Endothelial cell of umbilical vein (primary cell): Measurements from ENCODE around the gene RELN. TPM values are rescaled to one million over a fixed set of nuclear protein-coding genes. Genes with fewer than 3 reads are reported as not detected.

Experiments
- BruUV-seq: library from RNA; stranded (reverse); fragments of 400-500 nt; replicated peaks from 2 replicates; lab custom pipeline; 2021; lab: Mats Ljungman, UMichigan
- CTCF ChIA-PET: fragments of 300-600, 350-600 bp; sonication (Branson Sonifier 250); formaldehyde crosslinking; loops from one replicate; lab custom pipeline; 2021; ENCODE audit warnings: antibody characterized with exemption, inconsistent platforms; lab: Charles Lee
- POLR2A ChIA-PET: fragments of 300-600, 350-600 bp; sonication (Branson Sonifier 250); formaldehyde crosslinking; loops from one replicate; lab custom pipeline; 2021; ENCODE audit warnings: antibody characterized with exemption, inconsistent platforms; lab: Charles Lee
- DNase-seq: peaks from one replicate; pipeline ENCODE4 v3.0.0-alpha.2; 2011; ENCODE audit warnings: low read depth, low spot score
- FAIRE-seq: peaks from 2 replicates; lab custom pipeline; 2011; peaks lifted over from hg19 to GRCh38; lab: Jason Lieb, UNC
- H2AFZ ChIP-seq: 2 replicates; pipeline ENCODE4 v1.6.0; 2012; ENCODE audit warnings: low read depth, low read length, control low read depth, inconsistent platforms
- H3K27ac ChIP-seq: 2 replicates; pipeline ENCODE4 v1.5.1; 2011; ENCODE audit warnings: low read depth, mild to moderate bottlenecking, control low read depth, low read length, moderate library complexity; ENCODE audit not compliant: insufficient read depth
- H3K27me3 ChIP-seq, 2 experiments: 2 replicates each; pipeline versions ENCODE4 v1.6.0 to v1.6.1; 2011; ENCODE audit warnings: low read length in 2 of 2, mixed read lengths in 1 of 2; ENCODE audit not compliant: control insufficient read depth in 2 of 2, insufficient read depth in 2 of 2
- H3K36me3 ChIP-seq, 2 experiments: 2 replicates in 1 of 2; 3 replicates in 1 of 2; pipeline ENCODE4 v1.5.1; 2011; ENCODE audit warnings: low read length in 2 of 2, mild to moderate bottlenecking in 1 of 2, moderate library complexity in 1 of 2; ENCODE audit not compliant: control insufficient read depth in 2 of 2, insufficient read depth in 2 of 2; ENCODE audit errors: extremely low read depth in 1 of 2
- H3K4me1 ChIP-seq: 3 replicates; pipeline ENCODE4 v1.5.1; 2011; ENCODE audit warnings: mild to moderate bottlenecking, low read length; ENCODE audit not compliant: control insufficient read depth, insufficient read depth; ENCODE audit errors: extremely low read depth
- H3K4me2 ChIP-seq: 2 replicates; pipeline ENCODE4 v1.6.1; 2011; ENCODE audit warnings: low read length, control low read depth, mixed read lengths; ENCODE audit not compliant: insufficient read depth
- H3K4me3 ChIP-seq, 3 experiments: fragments of 200-600 bp in 1 of 3; sonication (generic), shearing (Covaris generic) in 1 of 3; replicated peaks in 1 of 3; 2 replicates each; pipeline ENCODE4 v1.5.1; 2011 to 2016; ENCODE audit warnings: control low read depth in 3 of 3, low read length in 3 of 3, mild to moderate bottlenecking in 2 of 3, inconsistent platforms in 1 of 3, low read depth in 1 of 3, moderate library complexity in 1 of 3; ENCODE audit not compliant: insufficient read depth in 1 of 3
- H3K79me2 ChIP-seq: 2 replicates; pipeline ENCODE4 v1.6.0; 2012; ENCODE audit warnings: low read length, inconsistent platforms; ENCODE audit not compliant: control insufficient read depth, insufficient read depth
- H3K9ac ChIP-seq: replicated peaks from 2 replicates; pipeline ENCODE3; 2011; ENCODE audit warnings: low read length, control low read depth; ENCODE audit not compliant: insufficient read depth; ENCODE audit errors: extremely low read depth
- H3K9me1 ChIP-seq: replicated peaks from 3 replicates; pipeline ENCODE4 v1.6.0; 2011; ENCODE audit warnings: mild to moderate bottlenecking, low read length; ENCODE audit not compliant: control insufficient read depth, insufficient read depth; ENCODE audit errors: extremely low read depth
- H3K9me3 ChIP-seq: replicated peaks from 2 replicates; pipeline ENCODE4 v1.5.1; 2012; ENCODE audit warnings: low read length, inconsistent platforms; ENCODE audit not compliant: control insufficient read depth, insufficient read depth
- H4K20me1 ChIP-seq: replicated peaks from 2 replicates; pipeline ENCODE3; 2011; ENCODE audit warnings: mild to moderate bottlenecking, low read length; ENCODE audit not compliant: control insufficient read depth, insufficient read depth; ENCODE audit errors: extremely low read depth
- CTCF ChIP-seq, 2 donors: IDR thresholded peaks; 1 replicate in 1 of 2; 2 replicates in 1 of 2; pipeline ENCODE4 v1.5.1; 2011; ENCODE audit warnings: low read length in 2 of 2, mild to moderate bottlenecking in 2 of 2, moderate library complexity in 2 of 2, control low read depth in 1 of 2, inconsistent platforms in 1 of 2, low read depth in 1 of 2; ENCODE audit not compliant: insufficient read depth in 1 of 2; ENCODE audit errors: extremely low read depth in 1 of 2
- EZH2 ChIP-seq: IDR thresholded peaks from 2 replicates; pipeline ENCODE4 v1.6.1; 2012; ENCODE audit warnings: borderline replicate concordance, low read depth, mild to moderate bottlenecking, moderate library complexity, low read length, inconsistent platforms; ENCODE audit not compliant: severe bottlenecking
- FOS ChIP-seq: IDR thresholded peaks from 2 replicates; pipeline ENCODE4 v1.6.1; 2011; ENCODE audit warnings: mild to moderate bottlenecking, low read length, moderate library complexity, borderline replicate concordance; ENCODE audit not compliant: insufficient read depth
- GATA2 ChIP-seq: IDR thresholded peaks from 2 replicates; pipeline ENCODE4 v1.7.0; 2011; ENCODE audit warnings: low read depth, mild to moderate bottlenecking, moderate library complexity, mixed read lengths, low read length; ENCODE audit not compliant: insufficient read length, insufficient read depth
- JUN ChIP-seq: IDR thresholded peaks from 2 replicates; pipeline ENCODE4 v1.6.1; 2011; ENCODE audit warnings: borderline replicate concordance, low read depth; ENCODE audit not compliant: insufficient read length, insufficient read depth
- MYC ChIP-seq: IDR thresholded peaks from one replicate; pipeline ENCODE4 v1.6.1; 2011; ENCODE audit warnings: mild to moderate bottlenecking, low read depth, low read length
- POLR2A ChIP-seq: IDR thresholded peaks from 2 replicates; pipeline ENCODE4 v1.6.1; 2012; ENCODE audit warnings: low read depth, mild to moderate bottlenecking, control low read depth, low read length
- POLR2AphosphoS5 ChIP-seq: IDR thresholded peaks from 2 replicates; pipeline ENCODE4 v1.6.1; 2012; ENCODE audit warnings: low read depth, mild to moderate bottlenecking, control low read depth, low read length, moderate library complexity; ENCODE audit not compliant: insufficient read depth
- dilution Hi-C: fragments of 300-500 bp; cut with MboI; formaldehyde crosslinking; loops from one replicate; pipeline ENCODE4 v1.15.0; 2019; ENCODE audit warnings: low sequenced_read_pairs; ENCODE audit not compliant: extremely low pct_ligation_motif_present
- intact Hi-C: fragments of 100-400 bp; cut with micrococcal nuclease; formaldehyde crosslinking; loops from one replicate; pipeline ENCODE4 v1.10.0; 2022
- polyA plus RNA-seq, 4 experiments: library from polyadenylated mRNA; depleted of rRNA in 3 of 4; stranded (reverse) in 3 of 4; unstranded in 1 of 4; fragments of >200 nt; gene quantifications; 2 replicates each; pipeline versions ENCODE4 v1.2.1 to v1.2.3, GENCODE V29; 2011 to 2012; ENCODE audit warnings: missing spikeins in 1 of 4
- total RNA-seq: library from RNA; stranded (reverse); gene quantifications from 2 replicates; pipeline ENCODE4 v1.2.3, GENCODE V29; 2021
- TF ChIP-seq, protein P1 (sequence below): IDR thresholded peaks from 2 replicates; pipeline ENCODE4 v1.6.1; 2011; ENCODE audit not compliant: insufficient read depth, insufficient read length

Gene RELN
- total and polyA plus RNA-seq, 2 donors (not counting 3 experiments of a cell fraction or from before 2014, with no cell fraction given): 0.15 to 0.22 TPM

DNA sequence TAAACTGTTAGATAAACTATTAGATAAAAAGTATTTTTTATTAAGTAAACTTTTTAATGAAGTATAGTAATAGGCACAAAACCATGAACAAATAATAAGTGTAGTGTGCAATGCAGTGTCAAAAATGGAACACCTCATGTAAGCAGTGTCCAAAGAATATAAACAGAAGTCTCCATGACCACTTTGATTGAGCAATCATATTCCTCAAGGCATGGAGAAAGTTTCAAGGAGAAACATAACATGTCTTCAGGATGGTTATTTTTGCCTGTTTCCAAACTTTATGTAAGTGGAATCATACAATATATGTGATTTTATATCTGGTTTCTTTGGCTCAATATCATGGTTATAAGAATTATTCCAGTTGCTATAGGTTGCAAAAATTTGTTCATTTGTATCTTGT is 6.1 kb upstream of the RELN start:
- BruUV-seq: no TSS peak
- FAIRE-seq (no peak), DNase-seq (no peak)
- intact Hi-C loops (no loop called here), dilution Hi-C loops (no loop called here)
- Histone ChIP-seq H3K4me1 (peaks cover 6% of the 10 kb centered on the region), H3K9ac (no peak overlapping the region), H4K20me1 (no peaks in the 10 kb centered on the region), H3K27me3 (peaks cover 11 to 21% of the 10 kb centered on the region in 2 experiments), H3K79me2 (no peaks in the 10 kb centered on the region), H3K36me3 (no peaks in the 10 kb centered on the region), H3K9me3 (no peaks in the 10 kb centered on the region), H3K27ac (no peak overlapping the region), H3K4me3 (no peak overlapping the region), H3K9me1 (no peaks in the 10 kb centered on the region), H3K4me2 (no peak overlapping the region), H2AFZ (no peak overlapping the region)
- no peak for TF ChIP-seq JUN
- TF ChIP-seq, protein P1, sequence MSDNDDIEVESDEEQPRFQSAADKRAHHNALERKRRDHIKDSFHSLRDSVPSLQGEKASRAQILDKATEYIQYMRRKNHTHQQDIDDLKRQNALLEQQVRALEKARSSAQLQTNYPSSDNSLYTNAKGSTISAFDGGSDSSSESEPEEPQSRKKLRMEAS: no peak
- TF ChIP-seq CTCF (IDR thresholded peaks at IDR 0.05; ENCODE audit: extremely low read depth in 1 of 2, insufficient read depth in 1 of 2, low read depth in 1 of 2, low read length in 2 of 2): no peak
- TF ChIP-seq GATA2: no peak
- ChIA-PET CTCF (no interaction called here), POLR2A (no interaction called here)

DNA sequence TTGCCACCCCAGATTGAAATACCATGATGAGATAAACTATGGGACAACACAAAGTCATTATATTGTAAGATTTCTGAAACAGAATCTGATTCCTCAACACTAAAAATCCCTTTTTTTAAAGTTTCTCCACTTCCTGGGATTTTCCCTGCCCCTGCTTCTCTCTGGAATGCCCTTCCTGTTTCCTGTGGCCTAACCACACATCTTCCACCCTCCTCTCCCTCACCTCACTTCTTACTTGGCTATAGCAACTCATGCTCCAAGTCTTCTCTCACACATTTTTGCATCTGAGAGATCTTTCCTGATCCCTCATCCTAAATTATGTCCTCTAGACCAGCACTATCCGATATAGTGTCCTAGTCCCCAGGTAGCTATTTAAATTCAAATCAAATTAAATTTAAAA is 4.1 kb upstream of the RELN start:
- Histone ChIP-seq H4K20me1 (no peaks in the 10 kb centered on the region), H3K27ac (no peak overlapping the region), H3K4me3 (no peak overlapping the region), H3K9me3 (no peaks in the 10 kb centered on the region), H3K79me2 (no peaks in the 10 kb centered on the region), H3K9me1 (no peaks in the 10 kb centered on the region), H3K27me3 (peaks cover 18 to 35% of the 10 kb centered on the region in 2 experiments), H2AFZ (no peak overlapping the region), H3K4me1 (peaks cover 17% of the 10 kb centered on the region), H3K9ac (no peak overlapping the region), H3K36me3 (no peaks in the 10 kb centered on the region), H3K4me2 (peak overlapping the region; percentile 29)
- DNase-seq (no peak), FAIRE-seq (no peak)
- ChIA-PET CTCF (no interaction called here), POLR2A (no interaction called here)
- TF ChIP-seq CTCF (IDR thresholded peaks at IDR 0.05; ENCODE audit: extremely low read depth in 1 of 2, insufficient read depth in 1 of 2, low read depth in 1 of 2, low read length in 2 of 2): no peak
- TF ChIP-seq GATA2: no peak
- no peak for TF ChIP-seq MYC
- TF ChIP-seq FOS: no peak
- TF ChIP-seq POLR2AphosphoS5: no peak
- TF ChIP-seq, protein P1: no peak
- TF ChIP-seq JUN: no peak
- TF ChIP-seq EZH2: no peak
- TF ChIP-seq POLR2A: no peak
- BruUV-seq: no TSS peak
- dilution Hi-C loops (no loop called here), intact Hi-C loops (loop anchor here (5.0 kb wide), 1 partner anchor 164 kb away; no protein-coding TSS in a partner anchor)
